Upper lobe of left lung (tissue), 6 donors: ENCODE results near the gene RGS16. TPM values are rescaled to one million over a fixed set of nuclear protein-coding genes. Genes with fewer than 3 reads are reported as not detected.

ENCODE experiments used
- ATAC-seq, 2 donors: fragments of 200-7000 bp; cut with Tn5 transposase; one replicate each; pipeline ENCODE4 v1.9.1; 2022; ENCODE audit warnings: mild to moderate bottlenecking in 2 of 2, moderate library complexity in 2 of 2; ENCODE audit not compliant: low FRiP score in 2 of 2
- DNase-seq, 2 donors: peaks; one replicate each; pipeline ENCODE4 v3.0.0-alpha.2; 2019 to 2020
- H3K27ac ChIP-seq, 4 donors: fragments of 200-600 bp; sonication (generic); one replicate each; pipeline ENCODE4 v1.5.1; 2016 to 2019
- H3K27me3 ChIP-seq, 4 donors: fragments of 200-600 bp; sonication (generic); one replicate each; pipeline ENCODE4 v1.5.1; 2017 to 2019
- H3K36me3 ChIP-seq, 4 donors: fragments of 200-600 bp; sonication (generic); one replicate each; pipeline ENCODE4 v1.5.1; 2016 to 2019
- H3K4me1 ChIP-seq, 4 donors: fragments of 200-600 bp; sonication (generic); one replicate each; pipeline ENCODE4 v1.5.1; 2018 to 2019
- H3K4me3 ChIP-seq, 4 donors: fragments of 200-600 bp; sonication (generic); one replicate each; pipeline ENCODE4 v1.5.1; 2017 to 2019; ENCODE audit warnings: mild to moderate bottlenecking in 2 of 4, moderate library complexity in 1 of 4
- H3K9me3 ChIP-seq, 4 donors: fragments of 200-600 bp; sonication (generic); one replicate each; pipeline ENCODE4 v1.5.1; 2018 to 2019
- CTCF ChIP-seq, 6 experiments: fragments of 450-650 bp in 4 of 6; fragments of 200-600 bp in 2 of 6; sonication (generic) in 2 of 6; IDR thresholded peaks; one replicate each; pipeline ENCODE4 v1.5.1; 2016 to 2019; ENCODE audit warnings: antibody characterized with exemption in 6 of 6
- EP300 ChIP-seq, 4 donors: sonication (generic); formaldehyde crosslinking; IDR thresholded peaks; one replicate each; pipeline ENCODE4 v1.5.1; 2017; ENCODE audit warnings: antibody characterized with exemption in 4 of 4, control low read depth in 2 of 4
- POLR2A ChIP-seq, 4 donors: fragments of 450-650 bp; IDR thresholded peaks; one replicate each; pipeline ENCODE4 v1.5.1; 2016 to 2017; ENCODE audit warnings: antibody characterized with exemption in 4 of 4, mild to moderate bottlenecking in 2 of 4
- POLR2AphosphoS5 ChIP-seq, 2 donors: sonication (generic); formaldehyde crosslinking; IDR thresholded peaks; one replicate each; pipeline ENCODE4 v1.5.1; 2017; ENCODE audit warnings: antibody characterized with exemption in 2 of 2
- WGBS, 2 donors: methylation state at CpG; one replicate each; pipeline ENCODE4 v1.1.5; 2017 to 2018; 5-methylcytosine and 5-hydroxymethylcytosine counted together
- total RNA-seq, 6 donors: library from RNA; depleted of rRNA in 4 of 6; stranded (reverse); fragments of >200 nt in 4 of 6; gene quantifications; one replicate each; pipeline versions ENCODE4 v1.1.0 to v1.2.1, GENCODE V29; 2016 to 2021
- donor health status: DM: no; HTN: no; CAD: no; lungs with moderate emphysema.
- donor health status: DM: no; HTN: yes; CAD: no; lungs with severe emphysema.

RGS16 gene
- total RNA-seq, 6 donors from 2014 or later = 3.1 to 27.2 (median 16.2) TPM

GRCh38 chr1:182607566-182607965, 3.4 kb upstream of the RGS16 start:
- Histone ChIP-seq H3K27ac (no peak overlapping the region), H3K27me3 (no peaks in the 10 kb centered on the region), H3K9me3 (no peaks in the 10 kb centered on the region), H3K4me1 (peaks cover 10 to 29% (median 16%) of the 10 kb centered on the region in 4 donors), H3K4me3 (no peak overlapping the region), H3K36me3 (no peaks in the 10 kb centered on the region)
- ATAC-seq = no peak
- 65 to 83% methylated on average over 1 of the region's 1 CpG for WGBS, 2 donors
- no peak for DNase-seq
- TF ChIP-seq EP300 (IDR thresholded peaks at IDR 0.05) (no peak), POLR2A (IDR thresholded peaks at IDR 0.05) (no peak), CTCF (IDR thresholded peaks at IDR 0.05) (no peak), POLR2AphosphoS5 (IDR thresholded peaks at IDR 0.05) (no peak)

- Histone ChIP-seq H3K36me3 (peaks cover 8 to 29% (median 12%) of the 10 kb centered on the region in 4 donors), H3K4me1 (peaks cover 27 to 66% (median 45%) of the 10 kb centered on the region in 4 donors), H3K9me3 (no peaks in the 10 kb centered on the region), H3K27me3 (no peaks in the 10 kb centered on the region), H3K27ac (peak overlapping the region; percentile 80 to 91 (median 83)), H3K4me3 (peak overlapping the region; percentile 36 to 68 (median 54))
- ATAC-seq (peak; percentile 10 to 23), DNase-seq (peak in 1 of 2 donors; percentile 41)
- 7% methylated on average over 11 to 12 of the region's 12 CpGs for WGBS, 2 donors
- TF ChIP-seq POLR2A (IDR thresholded peaks at IDR 0.05) (no peak), CTCF (IDR thresholded peaks at IDR 0.05) (no peak), EP300 (IDR thresholded peaks at IDR 0.05) (no peak), POLR2AphosphoS5 (IDR thresholded peaks at IDR 0.05) (no peak)
Observed at GRCh38 chr1:182603646-182604174, 479 bp downstream of the RGS16 start.

- TF ChIP-seq EP300 (IDR thresholded peaks at IDR 0.05) (peak in 3 of 4 donors; percentile 71 to 88 (median 74)), CTCF (IDR thresholded peaks at IDR 0.05) (no peak), POLR2AphosphoS5 (IDR thresholded peaks at IDR 0.05) (peak; percentile 34 to 69), POLR2A (IDR thresholded peaks at IDR 0.05) (peak in 1 of 4 donors; percentile 30)
- ATAC-seq = peak; percentile 41 to 75
- Histone ChIP-seq H3K36me3 (peaks cover 8 to 29% (median 12%) of the 10 kb centered on the region in 4 donors), H3K4me1 (peaks cover 34 to 72% (median 46%) of the 10 kb centered on the region in 4 donors), H3K9me3 (no peaks in the 10 kb centered on the region), H3K27ac (peak overlapping the region; percentile 80 to 91 (median 83)), H3K27me3 (no peaks in the 10 kb centered on the region), H3K4me3 (peak overlapping the region in 3 of 4 donors; percentile 53 to 68 (median 56))
- WGBS, 2 donors = 63 to 65% methylated on average over 10 of the region's 10 CpGs
- peak in 1 of 2 donors; percentile 73 for DNase-seq
Observed at GRCh38 chr1:182602935-182603645, 1.1 kb downstream of the RGS16 start.

GRCh38 chr1:182601913-182602312, 2.3 kb downstream of the RGS16 start:
- WGBS, 2 donors = 66% methylated on average over 4 of the region's 4 CpGs
- ATAC-seq (no peak), DNase-seq (no peak)
- peak overlapping the region; percentile 24 to 91 (median 82) for H3K27ac ChIP-seq
- H3K27me3 ChIP-seq = no peaks in the 10 kb centered on the region
- peaks cover 8 to 29% (median 12%) of the 10 kb centered on the region in 4 donors for H3K36me3 ChIP-seq
- TF ChIP-seq CTCF (IDR thresholded peaks at IDR 0.05) (no peak), EP300 (IDR thresholded peaks at IDR 0.05) (no peak), POLR2AphosphoS5 (IDR thresholded peaks at IDR 0.05) (no peak), POLR2A (IDR thresholded peaks at IDR 0.05) (no peak)
- H3K4me1 ChIP-seq = peaks cover 34 to 73% (median 46%) of the 10 kb centered on the region in 4 donors
- no peaks in the 10 kb centered on the region for H3K9me3 ChIP-seq
- H3K4me3 ChIP-seq = peak overlapping the region in 3 of 4 donors; percentile 53 to 68 (median 56)
